H9 (cell line): Measurements from ENCODE around the gene MSL2. TPM values are rescaled to one million over a fixed set of nuclear protein-coding genes. Genes with fewer than 3 reads are reported as not detected.

Experiments
- DNase-seq: peaks from one replicate; pipeline ENCODE4 v3.0.0-alpha.2; 2017
- H2AFZ ChIP-seq: one replicate; pipeline ENCODE4 v1.6.1; 2013; ENCODE audit warnings: mild to moderate bottlenecking, low read length, control low read depth, moderate library complexity
- H2AK5ac ChIP-seq: 2 replicates; pipeline ENCODE4 v1.6.1; 2013; ENCODE audit warnings: low read length, control low read depth, mixed read lengths; ENCODE audit not compliant: insufficient read length
- H2BK120ac ChIP-seq: one replicate; pipeline ENCODE4 v1.6.1; 2013; ENCODE audit warnings: low read depth, mild to moderate bottlenecking, low read length, control low read depth, inconsistent platforms; ENCODE audit not compliant: poor library complexity, severe bottlenecking
- H2BK12ac ChIP-seq: 2 replicates; pipeline ENCODE4 v1.6.1; 2013; ENCODE audit warnings: low read length, control low read depth, mixed read lengths, low read depth; ENCODE audit not compliant: insufficient read length
- H2BK15ac ChIP-seq: 2 replicates; pipeline ENCODE4 v1.6.1; 2013; ENCODE audit warnings: low read depth, low read length, control low read depth
- H2BK20ac ChIP-seq: one replicate; pipeline ENCODE4 v1.6.1; 2013; ENCODE audit warnings: low read depth, mild to moderate bottlenecking, low read length, control low read depth, inconsistent platforms; ENCODE audit not compliant: poor library complexity, severe bottlenecking
- H2BK5ac ChIP-seq: 2 replicates; pipeline ENCODE4 v1.6.1; 2013; ENCODE audit warnings: low read length, control low read depth, mixed read lengths; ENCODE audit not compliant: insufficient read length
- H3K14ac ChIP-seq: 2 replicates; pipeline ENCODE4 v1.6.1; 2013; ENCODE audit warnings: low read length, control low read depth; ENCODE audit not compliant: insufficient read depth
- H3K18ac ChIP-seq: 2 replicates; pipeline ENCODE4 v1.6.1; 2013; ENCODE audit warnings: low read depth, mild to moderate bottlenecking, mixed read lengths, low read length, control low read depth; ENCODE audit not compliant: insufficient read length
- H3K23ac ChIP-seq: 2 replicates; pipeline ENCODE4 v1.6.1; 2013; ENCODE audit warnings: low read length, control low read depth, mixed read lengths, low read depth; ENCODE audit not compliant: insufficient read length
- H3K23me2 ChIP-seq: 2 replicates; pipeline ENCODE4 v1.6.1; 2013; ENCODE audit warnings: low read depth, mild to moderate bottlenecking, mixed read lengths, low read length, control low read depth; ENCODE audit not compliant: insufficient read length, poor library complexity, severe bottlenecking
- H3K27ac ChIP-seq: 2 replicates; pipeline ENCODE4 v1.5.1; 2013; ENCODE audit warnings: low read length, control low read depth, mixed read lengths, low read depth; ENCODE audit not compliant: insufficient read length
- H3K27me3 ChIP-seq: 2 replicates; pipeline ENCODE4 v1.6.1; 2013; ENCODE audit warnings: low read length, control low read depth, inconsistent platforms; ENCODE audit not compliant: insufficient read depth
- H3K4ac ChIP-seq: 2 replicates; pipeline ENCODE4 v1.6.1; 2013; ENCODE audit warnings: low read depth, mild to moderate bottlenecking, control low read depth, inconsistent platforms, low read length, moderate library complexity
- H3K4me1 ChIP-seq: 2 replicates; pipeline ENCODE4 v1.6.1; 2013; ENCODE audit warnings: low read length, control low read depth, inconsistent platforms; ENCODE audit not compliant: insufficient read depth
- H3K4me2 ChIP-seq: 2 replicates; pipeline ENCODE4 v1.6.1; 2013; ENCODE audit warnings: low read length, control low read depth, mixed read lengths; ENCODE audit not compliant: insufficient read length, insufficient read depth
- H3K56ac ChIP-seq: 2 replicates; pipeline ENCODE4 v1.6.1; 2013; ENCODE audit warnings: low read depth, mild to moderate bottlenecking, mixed read lengths, low read length, control low read depth; ENCODE audit not compliant: insufficient read length
- H3K79me1 ChIP-seq: 2 replicates; pipeline ENCODE4 v1.6.1; 2013; ENCODE audit warnings: low read depth, mild to moderate bottlenecking, moderate library complexity, low read length, control low read depth, inconsistent platforms; ENCODE audit not compliant: insufficient read depth, poor library complexity, severe bottlenecking
- H3K79me2 ChIP-seq: 2 replicates; pipeline ENCODE4 v1.6.1; 2013; ENCODE audit warnings: low read length, control low read depth, inconsistent platforms; ENCODE audit not compliant: insufficient read depth
- H3K9ac ChIP-seq: 2 replicates; pipeline ENCODE4 v1.6.1; 2013; ENCODE audit warnings: low read length, control low read depth, mixed read lengths; ENCODE audit not compliant: insufficient read length; ENCODE audit errors: extremely low read depth
- H3K9me3 ChIP-seq: one replicate; pipeline ENCODE4 v1.6.1; 2013; ENCODE audit warnings: low read depth, low read length, inconsistent platforms; ENCODE audit not compliant: control insufficient read depth
- H3T11ph ChIP-seq: one replicate; pipeline ENCODE4 v1.6.1; 2013; ENCODE audit warnings: mild to moderate bottlenecking, low read length, control low read depth, inconsistent platforms
- H4K20me1 ChIP-seq: one replicate; pipeline ENCODE4 v1.6.1; 2013; ENCODE audit not compliant: control insufficient read depth, insufficient read length, insufficient read depth
- H4K5ac ChIP-seq: 2 replicates; pipeline ENCODE4 v1.6.1; 2013; ENCODE audit warnings: low read depth, mild to moderate bottlenecking, mixed read lengths, low read length, control low read depth; ENCODE audit not compliant: insufficient read length
- H4K8ac ChIP-seq: replicated peaks from 2 replicates; pipeline ENCODE4 v1.6.1; 2013; ENCODE audit warnings: low read length, control low read depth, mixed read lengths, low read depth; ENCODE audit not compliant: insufficient read length
- H4K91ac ChIP-seq: 2 replicates; pipeline ENCODE4 v1.6.1; 2013; ENCODE audit warnings: low read depth, mild to moderate bottlenecking, moderate library complexity, mixed read lengths, low read length, control low read depth; ENCODE audit not compliant: insufficient read length
- H3K27ac Mint-ChIP-seq, 3 experiments: 2 replicates in 2 of 3; 3 replicates in 1 of 3; pipeline ENCODE4 v1.8.0; 2020 to 2021; ENCODE audit warnings: mixed read lengths in 3 of 3, mild to moderate bottlenecking in 1 of 3, moderate library complexity in 1 of 3
- H3K27me3 Mint-ChIP-seq: 2 replicates; pipeline ENCODE4 v1.8.0; 2021; ENCODE audit warnings: low read depth, mild to moderate bottlenecking, moderate library complexity, mixed read lengths
- H3K36me3 Mint-ChIP-seq, 3 experiments: 2 replicates in 2 of 3; 3 replicates in 1 of 3; pipeline ENCODE4 v1.8.0; 2020 to 2021; ENCODE audit warnings: low read depth in 3 of 3, mixed read lengths in 3 of 3; ENCODE audit not compliant: insufficient read depth in 1 of 3
- H3K4me1 Mint-ChIP-seq, 2 experiments: 2 replicates each; pipeline ENCODE4 v1.8.0; 2020; ENCODE audit warnings: mixed read lengths in 2 of 2
- H3K4me3 Mint-ChIP-seq, 2 experiments: 2 replicates in 1 of 2; 3 replicates in 1 of 2; pipeline ENCODE4 v1.8.0; 2020 to 2021; ENCODE audit warnings: mild to moderate bottlenecking in 2 of 2, mixed read lengths in 2 of 2, moderate library complexity in 1 of 2
- H3K9me3 Mint-ChIP-seq, 2 experiments: 2 replicates in 1 of 2; 3 replicates in 1 of 2; pipeline ENCODE4 v1.8.0; 2020; ENCODE audit warnings: mild to moderate bottlenecking in 2 of 2, mixed read lengths in 2 of 2, moderate library complexity in 1 of 2
- WGBS: extraction: QIAGEN DNeasy Blood & Tissue Kit; methylation state at CpG from one replicate; pipeline ENCODE4 v1.1.7; 2013; ENCODE audit warnings: missing lambda C conversion rate, low lambda C conversion rate, mixed read lengths; ENCODE audit not compliant: insufficient read length; ENCODE audit errors: extremely low coverage; 5-methylcytosine and 5-hydroxymethylcytosine counted together
- total RNA-seq: library from RNA; stranded (reverse); gene quantifications from 2 replicates; pipeline ENCODE4 v1.2.1, GENCODE V29; 2021
- TF ChIP-seq, protein P1 (sequence below): fragments of 200-600 bp; sonication (generic); conservative IDR thresholded peaks from 3 replicates; pipeline ENCODE4 v1.8.0; 2021; ENCODE audit warnings: antibody characterized with exemption, mild to moderate bottlenecking

MSL2 gene
- total RNA-seq, 1 experiment from 2014 or later: 42.7 TPM

DNA sequence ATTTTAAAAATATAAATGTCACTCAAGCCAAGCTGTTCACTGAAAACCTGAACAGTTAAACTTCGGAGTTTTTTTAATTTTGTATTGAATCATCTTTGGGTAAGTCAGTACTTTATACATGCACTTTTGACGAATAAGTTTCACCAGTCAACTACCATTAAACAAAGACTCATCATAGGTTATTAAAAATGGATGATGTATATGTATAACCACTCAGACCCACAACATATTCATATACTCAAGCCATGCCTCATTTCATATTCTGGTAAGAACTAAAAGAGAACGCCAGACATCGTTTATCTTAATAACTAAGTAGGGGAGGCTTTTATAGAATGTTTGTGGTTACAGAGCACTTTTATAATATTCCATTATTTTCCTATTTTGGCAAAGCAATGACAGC lies 18.3 kb downstream of the MSL2 start:
- Histone ChIP-seq H3K27ac (no peak overlapping the region), H4K8ac (no peak overlapping the region), H2BK15ac (no peak overlapping the region), H4K20me1 (no peaks in the 10 kb centered on the region), H3K27me3 (no peaks in the 10 kb centered on the region), H3K79me2 (peaks cover 55% of the 10 kb centered on the region), H2BK20ac (no peak overlapping the region), H3K14ac (no peak overlapping the region), H3K4ac (no peak overlapping the region), H4K91ac (no peak overlapping the region), H3K9ac (no peak overlapping the region), H3K23ac (no peak overlapping the region), H2BK120ac (no peak overlapping the region), H4K5ac (no peak overlapping the region), H3K4me2 (no peak overlapping the region), H2AK5ac (no peak overlapping the region), H3K18ac (no peak overlapping the region), H2BK12ac (no peak overlapping the region), H3K56ac (no peak overlapping the region), H3K4me1 (no peaks in the 10 kb centered on the region), H3K23me2 (no peaks in the 10 kb centered on the region), H3K79me1 (peaks cover 8% of the 10 kb centered on the region), H2AFZ (no peak overlapping the region), H3K9me3 (no peaks in the 10 kb centered on the region), H2BK5ac (no peak overlapping the region), H3T11ph (no peak overlapping the region)
- H3K27me3 Mint-ChIP-seq: no peaks in the 10 kb centered on the region
- peaks cover 8 to 11% of the 10 kb centered on the region in 2 experiments for H3K4me1 Mint-ChIP-seq
- no peak overlapping the region for H3K27ac Mint-ChIP-seq
- no peak overlapping the region for H3K4me3 Mint-ChIP-seq
- no peak for DNase-seq
- WGBS: no CpG with 5 or more reads among the region's 4 CpGs
- no peaks in the 10 kb centered on the region for H3K9me3 Mint-ChIP-seq
- no peaks in the 10 kb centered on the region for H3K36me3 Mint-ChIP-seq
- TF ChIP-seq, protein P1, sequence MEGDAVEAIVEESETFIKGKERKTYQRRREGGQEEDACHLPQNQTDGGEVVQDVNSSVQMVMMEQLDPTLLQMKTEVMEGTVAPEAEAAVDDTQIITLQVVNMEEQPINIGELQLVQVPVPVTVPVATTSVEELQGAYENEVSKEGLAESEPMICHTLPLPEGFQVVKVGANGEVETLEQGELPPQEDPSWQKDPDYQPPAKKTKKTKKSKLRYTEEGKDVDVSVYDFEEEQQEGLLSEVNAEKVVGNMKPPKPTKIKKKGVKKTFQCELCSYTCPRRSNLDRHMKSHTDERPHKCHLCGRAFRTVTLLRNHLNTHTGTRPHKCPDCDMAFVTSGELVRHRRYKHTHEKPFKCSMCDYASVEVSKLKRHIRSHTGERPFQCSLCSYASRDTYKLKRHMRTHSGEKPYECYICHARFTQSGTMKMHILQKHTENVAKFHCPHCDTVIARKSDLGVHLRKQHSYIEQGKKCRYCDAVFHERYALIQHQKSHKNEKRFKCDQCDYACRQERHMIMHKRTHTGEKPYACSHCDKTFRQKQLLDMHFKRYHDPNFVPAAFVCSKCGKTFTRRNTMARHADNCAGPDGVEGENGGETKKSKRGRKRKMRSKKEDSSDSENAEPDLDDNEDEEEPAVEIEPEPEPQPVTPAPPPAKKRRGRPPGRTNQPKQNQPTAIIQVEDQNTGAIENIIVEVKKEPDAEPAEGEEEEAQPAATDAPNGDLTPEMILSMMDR: no peak
